ENCODE data around the gene EFNA5. TPM values are rescaled to one million over a fixed set of nuclear protein-coding genes. Genes with fewer than 3 reads are reported as not detected.

EFNA5 gene
- total RNA-seq, 4 donors from 2014 or later = 6.8 to 17.9 (median 11.5) TPM

DNA sequence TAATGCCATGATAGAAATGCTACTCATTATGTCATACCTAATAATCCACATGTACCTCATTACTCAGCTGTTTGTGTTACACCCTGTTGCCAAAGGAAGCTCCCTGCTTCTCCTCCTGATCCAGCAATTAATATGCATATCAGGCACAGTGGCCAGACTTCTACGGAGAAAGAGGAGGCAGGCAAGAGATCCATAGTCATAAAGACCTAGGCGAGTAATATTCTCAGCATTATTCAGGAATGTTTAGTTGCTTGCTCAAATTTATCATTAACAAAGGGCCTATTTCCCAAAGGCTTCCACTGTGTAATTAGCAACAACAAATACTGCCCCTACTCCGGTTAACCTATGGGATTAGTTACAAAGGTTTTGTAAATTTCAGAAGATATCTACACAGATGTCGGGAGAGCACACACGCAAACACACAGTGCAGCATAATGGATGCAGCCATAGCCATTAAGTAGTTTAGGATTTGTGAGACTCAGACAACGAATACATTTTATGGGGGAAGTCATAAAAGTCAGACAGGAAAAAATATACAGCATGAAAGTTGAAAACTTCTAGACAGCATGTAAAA, 192.6 kb downstream of the EFNA5 start:
- WGBS, 2 donors = 69 to 82% methylated on average over 6 of the region's 6 CpGs
- Histone ChIP-seq H3K36me3 (no peaks in the 10 kb centered on the region), H3K4me1 (peaks cover 13 to 65% (median 19%) of the 10 kb centered on the region in 3 donors), H3K4me3 (no peak overlapping the region), H3K27ac (peak overlapping the region; percentile 59 to 81 (median 78)), H3K27me3 (no peaks in the 10 kb centered on the region), H3K9me3 (no peaks in the 10 kb centered on the region)
- intact Hi-C loops (cut with DNase I) = no loop called here
- TF ChIP-seq POLR2A (IDR thresholded peaks at IDR 0.05) = no peak
- TF ChIP-seq, protein P1, sequence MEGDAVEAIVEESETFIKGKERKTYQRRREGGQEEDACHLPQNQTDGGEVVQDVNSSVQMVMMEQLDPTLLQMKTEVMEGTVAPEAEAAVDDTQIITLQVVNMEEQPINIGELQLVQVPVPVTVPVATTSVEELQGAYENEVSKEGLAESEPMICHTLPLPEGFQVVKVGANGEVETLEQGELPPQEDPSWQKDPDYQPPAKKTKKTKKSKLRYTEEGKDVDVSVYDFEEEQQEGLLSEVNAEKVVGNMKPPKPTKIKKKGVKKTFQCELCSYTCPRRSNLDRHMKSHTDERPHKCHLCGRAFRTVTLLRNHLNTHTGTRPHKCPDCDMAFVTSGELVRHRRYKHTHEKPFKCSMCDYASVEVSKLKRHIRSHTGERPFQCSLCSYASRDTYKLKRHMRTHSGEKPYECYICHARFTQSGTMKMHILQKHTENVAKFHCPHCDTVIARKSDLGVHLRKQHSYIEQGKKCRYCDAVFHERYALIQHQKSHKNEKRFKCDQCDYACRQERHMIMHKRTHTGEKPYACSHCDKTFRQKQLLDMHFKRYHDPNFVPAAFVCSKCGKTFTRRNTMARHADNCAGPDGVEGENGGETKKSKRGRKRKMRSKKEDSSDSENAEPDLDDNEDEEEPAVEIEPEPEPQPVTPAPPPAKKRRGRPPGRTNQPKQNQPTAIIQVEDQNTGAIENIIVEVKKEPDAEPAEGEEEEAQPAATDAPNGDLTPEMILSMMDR (IDR thresholded peaks at IDR 0.05) = no peak
- DNase-seq = no peak

DNA sequence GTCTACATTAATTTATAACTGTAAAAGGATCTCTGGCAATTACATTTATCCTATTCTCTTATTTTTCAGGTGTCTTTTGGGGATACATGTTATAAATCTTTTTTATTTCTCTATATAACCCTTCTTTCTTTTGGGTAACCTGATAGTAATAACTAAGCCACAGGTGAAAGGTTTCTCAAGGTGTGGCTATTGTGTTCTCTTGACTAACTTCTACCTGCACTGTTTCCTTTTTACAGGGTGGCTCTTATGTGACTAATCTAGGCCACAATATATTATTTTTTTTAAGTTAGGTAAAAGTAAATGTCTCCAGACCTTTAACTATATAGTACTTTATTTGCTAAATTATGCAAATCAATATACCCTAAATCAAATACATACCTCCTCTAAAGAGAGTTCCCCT, 193.2 kb downstream of the EFNA5 start:
- H3K4me3 ChIP-seq = no peak overlapping the region
- intact Hi-C loops (cut with DNase I) = no loop called here
- TF ChIP-seq POLR2A (IDR thresholded peaks at IDR 0.05) = no peak
- TF ChIP-seq, protein P1 (IDR thresholded peaks at IDR 0.05) = no peak
- H3K9me3 ChIP-seq = no peaks in the 10 kb centered on the region
- peak overlapping the region; percentile 59 to 81 (median 78) for H3K27ac ChIP-seq
- H3K27me3 ChIP-seq = no peaks in the 10 kb centered on the region
- H3K4me1 ChIP-seq = peaks cover 13 to 70% (median 19%) of the 10 kb centered on the region in 3 donors
- DNase-seq = no peak
- H3K36me3 ChIP-seq = no peaks in the 10 kb centered on the region

DNA sequence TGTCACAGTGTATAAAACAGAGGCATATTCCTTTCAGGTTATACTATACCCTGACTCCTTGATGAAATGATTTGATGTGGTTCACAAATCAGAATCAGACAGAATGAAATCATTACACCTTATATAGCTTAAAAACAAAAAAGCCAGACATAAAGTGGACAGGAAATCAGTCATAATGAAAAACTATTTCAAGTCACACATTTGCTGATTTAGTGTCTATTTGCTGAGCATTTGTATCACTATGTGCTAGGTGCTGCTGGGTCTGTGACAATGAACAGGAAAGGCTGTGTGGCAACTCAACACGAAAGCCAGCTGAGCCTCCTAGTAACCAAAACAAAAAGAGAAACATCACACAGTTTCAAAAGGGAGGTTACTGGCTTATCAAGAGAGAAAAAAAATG, 194.0 kb downstream of the EFNA5 start:
- Histone ChIP-seq H3K9me3 (no peaks in the 10 kb centered on the region), H3K27ac (peak overlapping the region; percentile 7 to 81 (median 78)), H3K36me3 (no peaks in the 10 kb centered on the region), H3K27me3 (no peaks in the 10 kb centered on the region), H3K4me3 (no peak overlapping the region), H3K4me1 (peaks cover 13 to 76% (median 19%) of the 10 kb centered on the region in 3 donors)
- intact Hi-C loops (cut with DNase I) = no loop called here
- 7 to 20% methylated on average over 1 of the region's 1 CpG for WGBS, 2 donors
- TF ChIP-seq, protein P1 (IDR thresholded peaks at IDR 0.05) = no peak
- TF ChIP-seq POLR2A (IDR thresholded peaks at IDR 0.05) = no peak
- no peak for DNase-seq

DNA sequence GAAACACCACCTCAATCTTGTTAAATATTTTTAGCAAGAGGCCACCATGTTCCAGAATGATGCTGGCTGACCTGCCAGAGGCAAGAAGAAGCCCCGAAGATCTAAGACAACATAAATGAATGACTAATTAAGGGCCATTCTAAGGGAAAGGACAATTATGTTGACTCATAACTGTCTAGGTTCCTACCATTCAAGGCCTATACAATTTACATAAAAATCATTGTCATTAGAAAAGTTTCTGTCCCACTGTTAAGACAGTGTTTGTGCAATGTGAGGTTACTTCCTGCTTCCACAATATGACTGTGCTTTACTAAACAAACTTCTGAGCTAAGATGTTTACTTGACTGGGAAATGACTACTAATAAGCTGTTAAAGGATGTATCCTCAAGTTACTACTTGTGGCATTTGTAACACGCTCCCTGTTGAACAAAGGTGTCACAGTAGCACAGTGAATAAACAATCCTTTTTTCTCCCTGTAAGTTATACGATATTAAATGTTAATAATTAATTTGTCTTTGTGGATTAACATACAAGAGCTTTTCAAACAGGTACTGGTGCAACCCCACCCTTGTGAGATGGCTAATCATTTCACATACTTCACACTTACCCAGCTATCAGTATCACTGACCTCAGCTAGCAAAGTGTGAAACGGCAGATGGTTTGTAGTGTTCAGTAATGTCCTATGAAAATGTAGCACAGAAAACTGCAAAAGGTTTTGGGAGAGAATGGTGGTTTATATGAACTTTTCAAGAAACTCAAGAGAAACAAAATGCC, 195.8 kb downstream of the EFNA5 start:
- intact Hi-C loops (cut with DNase I) = no loop called here
- Histone ChIP-seq H3K27me3 (no peaks in the 10 kb centered on the region), H3K9me3 (no peaks in the 10 kb centered on the region), H3K4me3 (no peak overlapping the region), H3K27ac (peak overlapping the region; percentile 3 to 77 (median 66)), H3K36me3 (no peaks in the 10 kb centered on the region), H3K4me1 (peaks cover 14 to 88% (median 22%) of the 10 kb centered on the region in 3 donors)
- 38 to 41% methylated on average over 4 of the region's 4 CpGs for WGBS, 2 donors
- no peak for TF ChIP-seq POLR2A (IDR thresholded peaks at IDR 0.05)
- TF ChIP-seq, protein P1 (IDR thresholded peaks at IDR 0.05) = no peak
- no peak for DNase-seq

DNA sequence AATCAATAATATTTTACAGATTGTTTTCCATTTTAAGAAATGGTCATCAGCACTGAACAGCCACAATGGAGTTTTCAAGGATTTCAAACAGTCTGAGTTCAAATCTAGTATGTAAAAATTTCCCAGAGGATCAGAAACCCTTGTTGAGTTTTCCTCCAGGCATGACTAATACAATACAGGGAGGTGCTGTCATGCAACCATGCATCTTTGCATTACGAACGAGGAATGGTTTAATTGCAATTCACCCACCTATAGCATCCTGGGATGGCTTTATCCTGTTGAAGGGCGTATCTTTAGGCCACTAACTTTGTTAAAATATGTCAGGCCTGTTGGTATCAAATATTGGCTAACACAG, 196.4 kb downstream of the EFNA5 start:
- WGBS, 2 donors = 72 to 84% methylated on average over 3 of the region's 3 CpGs
- Histone ChIP-seq H3K4me3 (no peak overlapping the region), H3K27me3 (no peaks in the 10 kb centered on the region), H3K36me3 (no peaks in the 10 kb centered on the region), H3K4me1 (peaks cover 17 to 90% (median 25%) of the 10 kb centered on the region in 3 donors), H3K27ac (peak overlapping the region in 3 of 4 donors; percentile 65 to 77 (median 68)), H3K9me3 (no peaks in the 10 kb centered on the region)
- intact Hi-C loops (cut with DNase I) = no loop called here
- no peak for TF ChIP-seq POLR2A (IDR thresholded peaks at IDR 0.05)
- TF ChIP-seq, protein P1 (IDR thresholded peaks at IDR 0.05) = no peak
- DNase-seq = no peak

All from esophagus squamous epithelium (tissue), 5 donors.